GM18508 (cell line): ENCODE measurements around the gene PHTF2.
"Not testable (repeated sequence)": the region's sequence is repeated elsewhere in the genome, so short reads cannot be mapped to it uniquely, and the experiment has no call there.

Source experiments
- ATAC-seq: cut with Tn5 transposase; IDR thresholded peaks from one replicate; pipeline ENCODE4 v1.9.1; 2021; ENCODE audit warnings: moderate number of reproducible peaks; ENCODE audit not compliant: insufficient read depth, unreplicated experiment

The PHTF2 gene

DNA sequence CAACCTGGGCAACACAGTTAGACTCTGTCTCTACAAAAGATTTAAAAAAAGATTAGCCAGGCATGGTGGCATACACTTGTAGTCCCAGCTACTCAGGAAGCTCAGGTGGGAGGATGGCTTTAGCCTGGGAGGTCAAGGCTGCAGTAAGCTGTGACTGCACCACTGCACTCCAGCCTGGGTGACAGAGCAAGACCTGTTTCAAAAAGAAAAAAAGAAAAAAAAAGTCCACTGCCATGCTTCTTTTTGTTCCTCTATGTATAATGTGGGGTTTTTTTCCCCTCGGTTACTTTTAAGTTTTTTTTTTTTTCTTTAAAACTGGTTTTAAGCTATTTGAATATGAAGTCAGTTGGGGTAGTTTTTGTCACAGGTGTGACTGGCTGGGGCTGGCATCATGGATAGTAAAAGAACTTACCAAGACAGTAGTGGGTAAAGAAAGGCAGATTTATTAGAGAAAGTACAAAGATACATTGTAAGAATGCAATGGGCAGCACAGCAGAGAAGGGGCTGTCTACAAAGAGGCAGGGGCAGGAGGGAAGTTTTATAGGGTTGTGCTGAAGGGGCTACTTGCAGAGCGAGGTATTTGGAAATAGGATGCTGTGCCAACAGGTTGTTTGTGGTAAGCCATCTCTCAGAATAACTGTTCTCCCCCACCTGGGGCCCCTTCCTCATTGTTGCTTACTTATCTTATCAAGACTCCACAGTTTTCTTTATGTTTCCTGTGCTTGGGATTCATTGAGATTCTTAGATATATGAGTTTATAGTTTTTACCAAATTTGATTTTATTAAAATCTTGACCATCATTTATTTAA is 177.3 kb downstream of the PHTF2 start:
- no peak for ATAC-seq

DNA sequence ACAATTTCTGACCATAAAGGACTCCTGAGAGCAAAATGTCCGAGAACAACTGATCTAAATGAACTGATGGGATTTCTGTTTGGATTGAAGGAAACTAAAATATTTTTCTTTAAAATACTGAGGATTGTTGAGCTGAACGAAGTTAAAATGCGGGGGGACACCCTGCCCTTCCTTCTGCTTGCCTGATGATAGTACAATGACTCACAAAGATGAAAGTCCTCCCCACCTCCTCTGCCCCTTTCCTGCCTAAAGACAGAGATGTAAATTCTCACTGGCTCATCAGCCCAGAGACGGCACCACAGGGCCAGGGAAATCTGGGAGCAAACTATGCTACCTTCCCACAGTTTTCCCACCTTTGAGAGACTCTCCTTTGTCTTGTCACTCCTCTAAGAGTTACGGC is 180.6 kb downstream of the PHTF2 start:
- no peak for ATAC-seq

DNA sequence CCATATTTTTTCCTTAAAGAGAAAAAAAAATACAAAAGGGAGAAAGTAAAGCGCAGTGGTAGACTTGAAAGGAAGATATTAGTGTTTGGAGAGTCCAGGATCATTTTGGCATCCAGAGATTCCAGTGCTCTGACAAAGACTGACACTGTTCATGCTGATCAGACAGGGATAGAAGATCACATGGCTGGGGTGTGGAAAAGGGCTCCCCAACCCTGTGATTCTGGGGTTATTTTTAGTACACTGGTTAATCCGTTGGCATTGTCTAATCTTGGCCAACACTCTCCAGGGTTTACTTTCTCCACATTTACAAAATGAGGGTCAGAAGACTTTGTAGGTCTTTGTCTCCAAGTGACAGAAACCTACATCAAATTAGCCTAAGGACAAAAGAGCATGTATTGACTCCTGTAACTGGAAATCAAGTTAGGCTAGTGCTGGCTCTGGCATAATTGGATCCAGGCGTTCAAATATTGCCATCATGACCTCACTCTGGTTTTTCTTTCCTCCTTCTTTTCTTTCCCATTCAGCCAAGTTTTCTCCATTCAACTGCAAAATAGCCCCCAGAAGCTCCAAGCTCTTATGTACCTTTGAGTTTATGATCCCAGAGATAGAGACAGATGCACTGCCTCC is 181.6 kb downstream of the PHTF2 start:
- no peak for ATAC-seq

DNA sequence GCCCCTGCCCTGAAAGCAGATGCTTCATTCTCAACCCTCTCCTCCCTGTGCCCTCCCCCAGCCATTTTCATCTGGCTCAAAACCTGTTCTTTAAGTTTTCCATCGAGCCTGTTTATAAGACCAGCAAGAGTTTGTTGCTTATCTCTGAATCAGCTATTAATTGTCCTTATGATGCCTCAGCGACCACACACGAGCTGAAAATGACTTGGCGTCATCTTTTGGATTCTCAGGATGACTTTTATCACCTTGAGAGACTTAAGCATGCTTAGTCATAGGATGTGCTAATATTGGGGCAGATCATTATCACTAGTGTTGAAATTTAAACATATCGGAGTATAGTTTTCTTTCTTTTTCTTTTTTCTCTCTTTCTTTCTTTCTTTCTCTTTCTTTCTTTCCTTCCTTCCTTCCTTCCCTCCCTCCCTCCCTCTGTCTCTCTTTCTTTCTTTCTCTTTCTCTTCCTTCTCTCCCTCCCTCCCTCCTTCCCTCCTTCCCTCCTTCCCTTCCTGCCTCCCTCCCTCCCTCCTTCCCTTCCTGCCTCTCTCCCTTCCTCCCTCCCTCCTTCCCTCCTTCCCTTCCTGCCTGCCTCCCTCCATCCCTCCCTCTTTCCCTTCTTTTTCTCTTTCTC is 184.5 kb downstream of the PHTF2 start:
- ATAC-seq, result no peak

DNA sequence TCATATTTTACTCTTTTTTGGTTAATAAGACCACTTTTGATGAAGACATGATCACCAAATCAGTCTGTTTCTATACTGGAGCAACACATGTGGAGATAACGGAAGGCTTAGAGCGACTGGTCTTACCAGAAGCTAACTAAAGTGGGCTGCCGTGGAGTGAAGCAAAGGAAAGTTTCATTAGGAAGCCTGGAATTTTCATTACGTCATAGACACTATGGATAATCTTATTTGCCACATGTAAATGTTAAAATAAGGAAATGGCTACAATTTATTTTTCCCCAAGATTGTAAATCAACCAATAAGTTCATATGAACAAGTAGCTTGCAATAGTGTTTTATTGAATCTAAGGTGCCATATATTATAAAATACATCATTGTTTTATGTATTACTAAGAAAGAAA is 185.4 kb downstream of the PHTF2 start:
- ATAC-seq, result no peak

DNA sequence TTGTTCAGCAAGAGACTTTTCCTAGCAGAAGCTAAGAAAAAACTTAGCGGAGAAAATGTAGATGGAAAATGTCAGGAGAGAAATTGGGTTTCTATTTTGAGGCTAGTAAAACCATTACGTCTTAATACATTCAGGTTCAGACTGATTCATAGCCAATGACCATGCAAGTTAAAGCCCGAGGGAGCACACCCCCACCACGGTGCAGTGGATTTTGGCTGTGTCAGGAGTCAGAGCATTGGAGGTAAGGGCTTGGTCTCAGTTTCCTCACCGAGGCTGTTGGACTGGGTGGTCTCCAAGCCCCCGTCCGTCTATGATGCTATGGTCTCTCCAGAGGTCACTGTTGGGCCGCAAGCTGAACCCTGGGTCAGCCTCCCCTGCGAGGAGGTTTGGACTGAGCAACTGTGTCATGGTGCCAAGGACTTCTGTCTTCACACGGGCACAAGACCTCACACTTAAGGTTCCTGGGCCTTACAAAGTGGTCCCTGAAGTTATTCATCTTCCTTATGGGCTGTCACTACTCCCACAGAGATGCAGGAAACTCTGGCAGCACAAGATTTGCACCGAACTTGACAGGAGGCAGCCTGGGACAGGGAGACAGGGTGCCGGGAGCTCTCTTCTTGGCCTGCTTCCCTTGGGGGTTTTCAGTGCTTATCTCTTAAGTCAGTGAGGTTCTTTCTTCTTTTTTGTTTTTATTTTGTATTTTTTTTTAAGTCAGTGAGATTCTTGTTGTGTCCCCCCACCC is 186.8 kb downstream of the PHTF2 start:
- no peak for ATAC-seq

DNA sequence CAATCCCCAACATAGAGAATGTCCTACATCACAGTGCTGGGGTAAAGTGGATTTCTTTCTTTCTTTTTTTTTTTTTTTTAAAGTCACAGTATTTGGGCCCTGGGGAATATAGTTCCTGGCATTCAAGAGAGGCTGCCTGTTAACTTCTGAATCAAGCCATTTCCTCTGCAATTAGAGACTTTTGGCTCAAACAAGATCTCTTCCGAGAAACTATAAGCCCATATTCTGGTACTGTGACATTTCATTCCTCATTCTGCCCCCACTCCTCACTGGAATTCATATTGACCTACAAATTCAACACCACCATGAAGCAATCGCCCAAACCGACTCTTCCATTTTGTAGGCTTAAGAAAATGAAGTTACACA is 187.4 kb downstream of the PHTF2 start:
- ATAC-seq, result no peak

DNA sequence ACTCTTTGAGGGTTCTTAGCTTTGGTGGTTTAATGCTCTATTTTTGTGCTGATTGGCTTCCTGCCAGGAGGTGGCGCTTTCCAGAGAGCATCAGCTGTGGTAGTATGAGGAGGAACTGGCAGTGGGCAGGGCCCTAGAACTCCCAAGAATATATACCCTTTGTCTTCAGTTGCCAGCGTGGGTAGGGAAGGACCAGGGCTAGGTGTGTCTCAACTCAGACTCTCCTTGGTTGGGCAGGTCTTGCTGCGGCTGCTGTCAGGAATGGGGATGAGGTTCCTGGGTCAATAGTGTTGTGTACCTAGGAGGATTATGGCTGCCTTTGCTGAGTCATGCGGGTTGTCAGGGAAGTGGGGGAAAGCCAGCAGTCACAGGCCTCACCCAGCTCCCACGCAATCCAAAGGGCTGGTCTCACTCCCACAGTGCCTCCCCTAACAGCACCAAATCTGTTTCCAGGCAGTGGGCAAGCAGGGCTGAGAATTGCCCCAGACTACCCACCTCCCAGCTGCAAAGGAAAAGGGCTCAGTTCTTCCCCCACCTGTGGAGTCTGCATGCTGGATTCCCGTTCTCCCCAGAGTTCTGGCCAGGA is 191.5 kb downstream of the PHTF2 start:
- no peak for ATAC-seq

DNA sequence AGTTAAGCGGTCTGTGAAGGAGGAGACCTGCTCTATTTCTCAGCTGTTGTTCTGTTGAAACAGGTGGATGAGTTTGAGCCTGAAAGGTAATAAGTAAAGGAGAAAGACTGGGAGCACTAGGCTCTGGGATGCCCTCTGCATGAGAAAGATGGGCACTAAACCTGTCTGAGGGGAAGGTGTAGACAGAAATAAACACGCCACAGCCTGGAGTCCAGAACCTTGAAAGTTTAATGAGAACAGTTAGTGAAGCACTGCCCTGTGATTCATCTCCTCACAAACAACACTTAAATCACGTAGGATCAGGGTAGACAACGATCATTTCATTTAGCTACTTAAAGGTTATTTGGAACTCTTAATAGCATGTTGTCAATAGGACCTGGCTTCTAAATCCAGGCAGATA is 193.1 kb downstream of the PHTF2 start:
- ATAC-seq, result no peak

DNA sequence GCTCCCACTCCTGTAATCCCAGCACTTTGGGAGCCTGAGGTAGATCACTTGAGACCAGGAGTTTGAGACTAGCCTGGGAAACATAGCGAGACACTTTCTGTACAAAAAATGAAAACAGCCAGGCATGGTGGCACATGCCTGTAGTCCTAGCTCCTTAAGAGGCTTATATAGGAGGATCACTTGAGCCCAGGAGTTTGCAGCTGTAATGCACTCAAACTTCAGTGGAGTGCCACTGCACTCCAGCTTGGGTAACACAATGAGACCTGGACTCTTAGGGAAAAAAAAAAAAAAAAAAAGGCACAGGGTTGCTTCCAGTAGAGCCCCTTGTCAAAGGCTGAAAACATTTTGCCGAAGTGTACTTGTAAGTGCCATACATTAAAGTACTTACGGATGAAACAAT is 195.3 kb downstream of the PHTF2 start:
- ATAC-seq, result no peak

DNA sequence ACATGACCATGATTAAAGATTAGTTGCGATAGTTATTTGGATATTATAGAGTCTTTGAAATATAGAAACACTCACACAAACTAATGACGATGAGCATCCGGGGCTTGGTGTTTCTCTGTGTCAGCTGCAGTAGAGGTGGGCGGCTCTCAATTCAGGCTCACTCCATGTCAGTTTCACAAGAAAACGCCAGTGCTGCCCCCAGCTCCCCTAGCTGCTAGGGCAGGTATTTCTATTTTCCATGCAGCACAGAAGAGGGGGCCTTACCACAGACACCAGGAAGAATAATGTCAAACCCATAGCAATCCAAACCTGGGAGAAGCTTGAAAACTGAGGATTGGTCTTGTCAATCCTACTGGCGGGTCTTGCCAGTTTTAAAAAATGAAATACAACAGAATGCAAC is 197.1 kb downstream of the PHTF2 start:
- ATAC-seq, result no peak

DNA sequence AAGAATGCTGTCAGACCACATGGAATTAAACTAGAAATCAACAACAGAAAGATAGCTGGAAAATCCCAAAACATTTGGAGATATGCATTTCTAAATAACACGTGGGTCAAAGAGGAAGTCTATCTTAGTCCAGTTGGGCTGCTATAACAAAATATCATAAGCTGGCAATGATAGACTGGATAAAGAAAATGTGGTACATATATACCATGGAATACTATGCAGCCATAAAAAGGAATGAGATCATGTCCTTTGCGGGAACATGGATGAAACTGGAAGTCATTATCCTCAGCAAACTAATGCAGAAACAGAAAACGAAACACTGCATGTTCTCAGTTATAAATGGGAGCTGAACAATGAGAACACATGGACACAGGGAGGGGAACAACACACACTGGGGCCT is 200.6 kb downstream of the PHTF2 start:
- ATAC-seq, result not testable (repeated sequence)

DNA sequence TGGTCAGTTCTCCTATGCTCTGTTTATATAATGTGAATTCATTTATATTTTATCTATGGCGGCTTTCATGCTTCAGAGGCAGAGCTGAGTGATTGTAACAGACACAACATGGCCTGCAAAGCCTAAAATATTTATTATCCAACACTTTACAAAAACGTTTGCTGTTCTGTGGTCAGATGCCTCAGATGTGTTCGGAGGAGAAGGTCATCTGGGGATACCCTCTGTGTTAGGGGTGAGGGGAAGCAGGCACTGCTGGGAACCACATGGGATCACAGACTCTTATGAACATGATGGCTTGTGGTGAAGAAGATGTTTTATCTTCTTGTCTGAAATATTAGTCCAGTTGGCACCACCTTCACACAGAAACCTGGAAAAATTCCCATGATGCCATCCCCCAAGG is 203.4 kb downstream of the PHTF2 start:
- no peak for ATAC-seq

DNA sequence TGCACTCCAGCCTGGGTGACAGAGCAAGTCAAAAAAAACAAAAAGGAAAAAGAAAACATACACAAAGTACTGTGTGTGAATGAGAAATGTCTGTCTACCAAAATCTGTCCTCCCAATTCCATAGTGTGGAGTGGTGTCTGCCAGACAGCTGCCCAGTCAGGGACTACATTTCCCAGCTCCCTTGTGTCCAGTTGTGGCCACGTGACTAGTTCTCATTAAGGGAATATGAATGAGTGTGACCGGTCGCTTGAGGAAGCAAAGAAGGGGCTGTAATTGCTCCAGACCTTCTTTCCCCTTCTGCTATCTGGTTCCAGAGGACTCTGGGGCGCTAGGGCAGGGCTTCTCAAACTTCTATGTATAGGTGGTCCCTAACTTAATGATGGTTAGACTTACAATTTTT is 204.1 kb downstream of the PHTF2 start:
- no peak for ATAC-seq

DNA sequence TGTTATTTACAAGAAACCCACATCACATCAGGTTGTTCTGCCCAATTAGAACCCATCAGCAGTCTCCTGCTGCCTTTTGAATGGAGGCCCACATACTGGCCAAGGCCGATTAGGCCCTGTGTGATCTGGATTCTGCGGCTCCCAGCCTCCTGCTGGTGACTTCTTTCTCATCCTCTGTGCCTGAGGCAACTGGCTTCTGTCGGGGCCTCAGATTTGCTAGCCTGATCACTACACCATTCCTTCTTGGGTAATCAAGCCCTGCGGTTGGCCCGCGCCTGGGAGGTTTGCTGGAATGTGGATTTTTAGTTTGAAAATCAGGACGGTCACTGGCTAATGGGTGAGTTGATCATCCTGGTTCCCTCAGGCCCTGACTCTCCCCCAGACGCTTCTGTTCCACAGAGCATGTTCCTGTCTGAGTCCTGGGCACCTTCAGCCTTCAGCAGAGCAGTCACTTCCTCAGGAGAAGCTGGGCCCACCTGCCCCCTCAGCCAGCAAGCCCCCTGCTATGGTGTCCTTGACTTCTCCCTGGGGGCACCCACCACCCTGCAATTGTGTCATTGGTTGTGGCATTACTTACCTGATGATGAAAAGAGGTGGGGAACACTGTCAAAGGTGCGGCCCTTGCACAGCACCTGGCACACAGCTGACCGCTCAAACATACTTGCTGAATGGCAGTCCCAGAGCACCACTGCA is 207.6 kb downstream of the PHTF2 start:
- no peak for ATAC-seq
